Effector memory CD8-positive, alpha-beta T cell (primary cell): ENCODE results near the gene ASCC2.
A peak's percentile ranks its signal among the peaks of the same experiment; 100 is the strongest.

Source experiments
- ATAC-seq: fragments of 150-1000 bp; cut with Tn5 transposase; replicated peaks from 2 replicates; pipeline ENCODE4 v1.10.0; 2021; ENCODE audit warnings: mild to moderate bottlenecking, moderate library complexity
- DNase-seq, 3 experiments: peaks; one replicate each; pipeline ENCODE4 v3.0.0; 2021
- H3K27ac Mint-ChIP-seq, 2 donors: one replicate each; pipeline ENCODE4 v1.8.0; 2022; ENCODE audit warnings: mild to moderate bottlenecking in 2 of 2, mixed read lengths in 2 of 2, moderate library complexity in 2 of 2
- H3K27me3 Mint-ChIP-seq, 2 donors: one replicate each; pipeline ENCODE4 v1.8.0; 2022; ENCODE audit warnings: mixed read lengths in 2 of 2
- H3K36me3 Mint-ChIP-seq: one replicate; pipeline ENCODE4 v1.8.0; 2022; ENCODE audit warnings: mild to moderate bottlenecking, moderate library complexity, mixed read lengths; ENCODE audit not compliant: insufficient read depth
- H3K4me1 Mint-ChIP-seq, 2 donors: one replicate each; pipeline ENCODE4 v1.8.0; 2022; ENCODE audit warnings: low read depth in 2 of 2, mixed read lengths in 2 of 2
- H3K4me3 Mint-ChIP-seq, 2 donors: one replicate each; pipeline ENCODE4 v1.8.0; 2022; ENCODE audit warnings: mild to moderate bottlenecking in 2 of 2, mixed read lengths in 2 of 2, moderate library complexity in 2 of 2
- H3K9me3 Mint-ChIP-seq, 2 donors: one replicate each; pipeline ENCODE4 v1.8.0; 2022; ENCODE audit warnings: mixed read lengths in 2 of 2

Gene ASCC2

GRCh38 chr22:29804985-29805384, 33.1 kb downstream of the ASCC2 start:
- ATAC-seq (no peak), DNase-seq (no peak)
- no peaks in the 10 kb centered on the region for H3K9me3 Mint-ChIP-seq
- H3K27me3 Mint-ChIP-seq = no peaks in the 10 kb centered on the region
- peaks cover 76% of the 10 kb centered on the region for H3K36me3 Mint-ChIP-seq
- peaks cover 0 to under 1% of the 10 kb centered on the region in 2 donors for H3K4me1 Mint-ChIP-seq
- no peak overlapping the region for H3K27ac Mint-ChIP-seq
- no peak overlapping the region for H3K4me3 Mint-ChIP-seq

GRCh38 chr22:29803190-29803589, 34.9 kb downstream of the ASCC2 start:
- Mint-ChIP-seq H3K27ac (peak overlapping the region in 1 of 2 donors; percentile 25), H3K27me3 (no peaks in the 10 kb centered on the region), H3K4me1 (no peaks in the 10 kb centered on the region), H3K36me3 (peaks cover 67% of the 10 kb centered on the region), H3K9me3 (no peaks in the 10 kb centered on the region), H3K4me3 (no peak overlapping the region)
- ATAC-seq (no peak), DNase-seq (no peak)

GRCh38 chr22:29801796-29802195, 36.3 kb downstream of the ASCC2 start:
- Mint-ChIP-seq H3K27ac (no peak overlapping the region), H3K4me1 (no peaks in the 10 kb centered on the region), H3K27me3 (no peaks in the 10 kb centered on the region), H3K9me3 (no peaks in the 10 kb centered on the region), H3K36me3 (peaks cover 58% of the 10 kb centered on the region), H3K4me3 (no peak overlapping the region)
- ATAC-seq = no peak
- no peak for DNase-seq

GRCh38 chr22:29801153-29801552, 36.9 kb downstream of the ASCC2 start:
- H3K4me3 Mint-ChIP-seq = no peak overlapping the region
- H3K27me3 Mint-ChIP-seq = no peaks in the 10 kb centered on the region
- H3K36me3 Mint-ChIP-seq = peaks cover 56% of the 10 kb centered on the region
- H3K4me1 Mint-ChIP-seq = no peaks in the 10 kb centered on the region
- ATAC-seq (no peak), DNase-seq (no peak)
- peak overlapping the region in 1 of 2 donors; percentile 30 for H3K27ac Mint-ChIP-seq
- no peaks in the 10 kb centered on the region for H3K9me3 Mint-ChIP-seq

- no peaks in the 10 kb centered on the region for H3K4me1 Mint-ChIP-seq
- H3K27ac Mint-ChIP-seq = peak overlapping the region in 1 of 2 donors; percentile 13
- no peaks in the 10 kb centered on the region for H3K9me3 Mint-ChIP-seq
- DNase-seq (no peak), ATAC-seq (no peak)
- no peak overlapping the region for H3K4me3 Mint-ChIP-seq
- peaks cover 59% of the 10 kb centered on the region for H3K36me3 Mint-ChIP-seq
- no peaks in the 10 kb centered on the region for H3K27me3 Mint-ChIP-seq
Measured at GRCh38 chr22:29799217-29799680, 38.8 kb downstream of the ASCC2 start.

- Mint-ChIP-seq H3K9me3 (no peaks in the 10 kb centered on the region), H3K4me3 (no peak overlapping the region), H3K4me1 (no peaks in the 10 kb centered on the region), H3K27me3 (no peaks in the 10 kb centered on the region), H3K36me3 (peaks cover 58% of the 10 kb centered on the region), H3K27ac (peak overlapping the region in 1 of 2 donors; percentile 82)
- ATAC-seq (no peak), DNase-seq (no peak)
Measured at GRCh38 chr22:29798801-29799200, 39.3 kb downstream of the ASCC2 start.

- no peaks in the 10 kb centered on the region for H3K27me3 Mint-ChIP-seq
- no peak for DNase-seq
- ATAC-seq = no peak
- H3K9me3 Mint-ChIP-seq = no peaks in the 10 kb centered on the region
- H3K4me3 Mint-ChIP-seq = no peak overlapping the region
- H3K27ac Mint-ChIP-seq = peak overlapping the region; percentile 65 to 82
- peaks cover 54% of the 10 kb centered on the region for H3K36me3 Mint-ChIP-seq
- H3K4me1 Mint-ChIP-seq = no peaks in the 10 kb centered on the region
Measured at GRCh38 chr22:29798318-29798717, 39.8 kb downstream of the ASCC2 start.

- Mint-ChIP-seq H3K9me3 (no peaks in the 10 kb centered on the region), H3K27me3 (no peaks in the 10 kb centered on the region), H3K36me3 (peaks cover 60% of the 10 kb centered on the region), H3K4me1 (no peaks in the 10 kb centered on the region), H3K4me3 (no peak overlapping the region), H3K27ac (peak overlapping the region in 1 of 2 donors; percentile 82)
- ATAC-seq = no peak
- DNase-seq = no peak
Measured at GRCh38 chr22:29797351-29797750, 40.7 kb downstream of the ASCC2 start.

GRCh38 chr22:29795663-29796062, 42.4 kb downstream of the ASCC2 start:
- H3K9me3 Mint-ChIP-seq = no peaks in the 10 kb centered on the region
- no peak for DNase-seq
- no peaks in the 10 kb centered on the region for H3K27me3 Mint-ChIP-seq
- H3K36me3 Mint-ChIP-seq = peaks cover 57% of the 10 kb centered on the region
- no peak overlapping the region for H3K4me3 Mint-ChIP-seq
- no peak overlapping the region for H3K27ac Mint-ChIP-seq
- no peaks in the 10 kb centered on the region for H3K4me1 Mint-ChIP-seq
- ATAC-seq = no peak

GRCh38 chr22:29793396-29793795, 44.7 kb downstream of the ASCC2 start:
- Mint-ChIP-seq H3K4me1 (no peaks in the 10 kb centered on the region), H3K9me3 (no peaks in the 10 kb centered on the region), H3K4me3 (no peak overlapping the region), H3K27ac (no peak overlapping the region), H3K27me3 (no peaks in the 10 kb centered on the region), H3K36me3 (peaks cover 56% of the 10 kb centered on the region)
- DNase-seq = no peak
- ATAC-seq = no peak

GRCh38 chr22:29790061-29790460, 48.0 kb downstream of the ASCC2 start:
- Mint-ChIP-seq H3K4me3 (no peak overlapping the region), H3K4me1 (no peaks in the 10 kb centered on the region), H3K27me3 (no peaks in the 10 kb centered on the region), H3K27ac (peak overlapping the region in 1 of 2 donors; percentile 17), H3K9me3 (no peaks in the 10 kb centered on the region), H3K36me3 (peaks cover 40% of the 10 kb centered on the region)
- no peak for ATAC-seq
- DNase-seq = no peak

- no peak overlapping the region for H3K4me3 Mint-ChIP-seq
- no peaks in the 10 kb centered on the region for H3K9me3 Mint-ChIP-seq
- no peaks in the 10 kb centered on the region for H3K4me1 Mint-ChIP-seq
- H3K27me3 Mint-ChIP-seq = no peaks in the 10 kb centered on the region
- peaks cover 32% of the 10 kb centered on the region for H3K36me3 Mint-ChIP-seq
- peak overlapping the region in 1 of 2 donors; percentile 16 for H3K27ac Mint-ChIP-seq
- DNase-seq (no peak), ATAC-seq (no peak)
Measured at GRCh38 chr22:29788339-29789279, 49.5 kb downstream of the ASCC2 start.

GRCh38 chr22:29787371-29787980, 50.6 kb downstream of the ASCC2 start:
- no peaks in the 10 kb centered on the region for H3K9me3 Mint-ChIP-seq
- H3K4me1 Mint-ChIP-seq = no peaks in the 10 kb centered on the region
- H3K4me3 Mint-ChIP-seq = no peak overlapping the region
- ATAC-seq (no peak), DNase-seq (no peak)
- no peaks in the 10 kb centered on the region for H3K27me3 Mint-ChIP-seq
- peaks cover 25% of the 10 kb centered on the region for H3K36me3 Mint-ChIP-seq
- no peak overlapping the region for H3K27ac Mint-ChIP-seq

GRCh38 chr22:29786031-29786430, 52.0 kb downstream of the ASCC2 start:
- Mint-ChIP-seq H3K4me3 (no peak overlapping the region), H3K27ac (no peak overlapping the region), H3K4me1 (no peaks in the 10 kb centered on the region), H3K9me3 (no peaks in the 10 kb centered on the region), H3K27me3 (no peaks in the 10 kb centered on the region), H3K36me3 (peaks cover 15% of the 10 kb centered on the region)
- ATAC-seq (no peak), DNase-seq (no peak)
